Body of pancreas (tissue), 4 donors: ENCODE data around the gene ZNF578.

Experiments
- POLR2A ChIP-seq, 3 donors: fragments of 450-650 bp; IDR thresholded peaks; one replicate each; pipeline ENCODE4 v1.6.1; 2016; ENCODE audit warnings: antibody characterized with exemption in 3 of 3, mild to moderate bottlenecking in 2 of 3
- TF ChIP-seq, protein P1 (sequence below), 7 experiments: fragments of 450-650 bp in 4 of 7; fragments of 200-600 bp in 3 of 7; sonication (generic) in 3 of 7; IDR thresholded peaks; one replicate each; pipeline ENCODE4 v1.5.1; 2016 to 2019; ENCODE audit warnings: antibody characterized with exemption in 7 of 7

DNA sequence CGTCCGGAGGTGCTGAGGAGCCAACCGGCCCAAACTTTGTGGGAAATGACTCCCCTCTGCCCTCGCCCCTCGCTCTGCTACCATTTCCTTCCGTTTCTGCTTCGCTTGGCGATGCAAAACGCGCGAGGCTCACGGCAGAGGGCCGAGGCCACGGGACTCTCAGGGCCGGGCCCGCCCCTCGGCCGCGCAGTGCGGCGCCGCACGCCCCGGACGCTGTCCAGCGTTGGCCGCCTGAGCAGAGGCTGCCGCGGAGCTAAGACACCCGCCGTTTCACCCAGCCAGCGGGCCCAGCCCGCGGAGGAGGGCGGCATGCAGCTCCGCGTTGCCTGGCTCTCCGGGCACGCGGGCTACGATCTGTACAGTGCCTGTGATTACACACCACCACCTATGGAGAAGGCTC lies 2.1 kb upstream of the ZNF578 start:
- TF ChIP-seq, protein P1, sequence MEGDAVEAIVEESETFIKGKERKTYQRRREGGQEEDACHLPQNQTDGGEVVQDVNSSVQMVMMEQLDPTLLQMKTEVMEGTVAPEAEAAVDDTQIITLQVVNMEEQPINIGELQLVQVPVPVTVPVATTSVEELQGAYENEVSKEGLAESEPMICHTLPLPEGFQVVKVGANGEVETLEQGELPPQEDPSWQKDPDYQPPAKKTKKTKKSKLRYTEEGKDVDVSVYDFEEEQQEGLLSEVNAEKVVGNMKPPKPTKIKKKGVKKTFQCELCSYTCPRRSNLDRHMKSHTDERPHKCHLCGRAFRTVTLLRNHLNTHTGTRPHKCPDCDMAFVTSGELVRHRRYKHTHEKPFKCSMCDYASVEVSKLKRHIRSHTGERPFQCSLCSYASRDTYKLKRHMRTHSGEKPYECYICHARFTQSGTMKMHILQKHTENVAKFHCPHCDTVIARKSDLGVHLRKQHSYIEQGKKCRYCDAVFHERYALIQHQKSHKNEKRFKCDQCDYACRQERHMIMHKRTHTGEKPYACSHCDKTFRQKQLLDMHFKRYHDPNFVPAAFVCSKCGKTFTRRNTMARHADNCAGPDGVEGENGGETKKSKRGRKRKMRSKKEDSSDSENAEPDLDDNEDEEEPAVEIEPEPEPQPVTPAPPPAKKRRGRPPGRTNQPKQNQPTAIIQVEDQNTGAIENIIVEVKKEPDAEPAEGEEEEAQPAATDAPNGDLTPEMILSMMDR (IDR thresholded peaks at IDR 0.05): no peak
- no peak for TF ChIP-seq POLR2A (IDR thresholded peaks at IDR 0.05)
